Mucosa of descending colon (tissue), 3 donors: ENCODE data around the gene FAM111A. TPM values are rescaled to one million over a fixed set of nuclear protein-coding genes. Genes with fewer than 3 reads are reported as not detected.

ENCODE experiments used
- ATAC-seq: fragments of 200-7000 bp; cut with Tn5 transposase; one replicate; pipeline ENCODE4 v1.9.1; 2020; ENCODE audit warnings: mild to moderate bottlenecking, moderate library complexity
- DNase-seq, 3 donors: peaks; one replicate each; pipeline ENCODE4 v3.0.0-alpha.2; 2020
- H3K36me3 ChIP-seq: fragments of 200-600 bp; one replicate; pipeline ENCODE4 v1.8.0; 2021; ENCODE audit warnings: low read depth, mild to moderate bottlenecking
- H3K4me1 ChIP-seq: fragments of 200-600 bp; one replicate; pipeline ENCODE4 v1.8.0; 2021; ENCODE audit warnings: low read depth, mild to moderate bottlenecking
- H3K4me3 ChIP-seq: fragments of 200-600 bp; one replicate; pipeline ENCODE4 v1.8.0; 2021; ENCODE audit warnings: mild to moderate bottlenecking
- H3K9me3 ChIP-seq: fragments of 200-600 bp; one replicate; pipeline ENCODE4 v1.8.0; 2021; ENCODE audit warnings: mild to moderate bottlenecking
- CTCF ChIP-seq: fragments of 200-600 bp; IDR thresholded peaks from one replicate; pipeline ENCODE4 v1.8.0; 2022; ENCODE audit warnings: antibody characterized with exemption, mild to moderate bottlenecking
- intact Hi-C, 2 donors: fragments of 100-400 bp; cut with DNase I in 1 of 2; cut with micrococcal nuclease in 1 of 2; formaldehyde crosslinking; loops; one replicate each; pipeline versions ENCODE4 v1.11.0 to v1.11.1; 2022; cut with DNase I, micrococcal nuclease
- total RNA-seq, 3 donors: library from RNA; stranded (reverse); fragmentation: NEBNext Ultra II Directional in 2 of 3; extraction: Animal tissue kit (Norgen Biotek cat#: 25700) in 2 of 3; gene quantifications; one replicate each; pipeline versions ENCODE4 v1.2.1 to v1.2.4, GENCODE V29; 2021 to 2023
- donor health status: DM: no; HTN: no; CAD: no; lungs with moderate emphysema.
- donor health status: DM: no; HTN: no; CAD: no.
- donor health status: DM: no; HTN: yes; CAD: no.

FAM111A gene
- total RNA-seq, 3 donors from 2014 or later, result 33.6 to 36.0 (median 35.6) TPM

- no peak for TF ChIP-seq CTCF
- H3K36me3 ChIP-seq, result peaks cover 5% of the 10 kb centered on the region
- DNase-seq (no peak), ATAC-seq (no peak)
- no peak overlapping the region for H3K4me3 ChIP-seq
- peaks cover 29% of the 10 kb centered on the region for H3K4me1 ChIP-seq
- no peaks in the 10 kb centered on the region for H3K9me3 ChIP-seq
- intact Hi-C loops, result no loop called here
These were observed 51.0 kb downstream of the FAM111A start for GRCh38 chr11:59193587-59194130.

- intact Hi-C loops, result no loop called here
- Histone ChIP-seq H3K4me1 (peaks cover 13% of the 10 kb centered on the region), H3K4me3 (no peak overlapping the region), H3K9me3 (no peaks in the 10 kb centered on the region), H3K36me3 (peaks cover 5% of the 10 kb centered on the region)
- DNase-seq (no peak), ATAC-seq (no peak)
- TF ChIP-seq CTCF, result no peak
These were observed 52.9 kb downstream of the FAM111A start for GRCh38 chr11:59195586-59195985.

GRCh38 chr11:59196777-59197176 is 54.1 kb downstream of the FAM111A start:
- DNase-seq (no peak), ATAC-seq (no peak)
- Histone ChIP-seq H3K36me3 (peaks cover 5% of the 10 kb centered on the region), H3K9me3 (no peaks in the 10 kb centered on the region), H3K4me1 (peaks cover 6% of the 10 kb centered on the region), H3K4me3 (no peak overlapping the region)
- TF ChIP-seq CTCF, result no peak
- intact Hi-C loops, result no loop called here

GRCh38 chr11:59197991-59198390 is 55.3 kb downstream of the FAM111A start:
- no peaks in the 10 kb centered on the region for H3K9me3 ChIP-seq
- H3K36me3 ChIP-seq, result peaks cover 5% of the 10 kb centered on the region
- intact Hi-C loops, result no loop called here
- peaks cover 3% of the 10 kb centered on the region for H3K4me1 ChIP-seq
- TF ChIP-seq CTCF, result no peak
- no peak overlapping the region for H3K4me3 ChIP-seq
- ATAC-seq (peak; percentile 40), DNase-seq (no peak)

GRCh38 chr11:59198726-59199125 is 56.1 kb downstream of the FAM111A start:
- DNase-seq, result no peak
- no peak for ATAC-seq
- peaks cover 3% of the 10 kb centered on the region for H3K4me1 ChIP-seq
- no peaks in the 10 kb centered on the region for H3K9me3 ChIP-seq
- H3K4me3 ChIP-seq, result no peak overlapping the region
- intact Hi-C loops, result no loop called here
- peaks cover 5% of the 10 kb centered on the region for H3K36me3 ChIP-seq
- TF ChIP-seq CTCF, result no peak
